ENCODE measurements around the gene DNMBP.

Gene DNMBP

GRCh38 chr10:100008708-100009282, 952 bp downstream of the DNMBP start:
- TF ChIP-seq POLR2AphosphoS5 (IDR thresholded peaks at IDR 0.05; ENCODE audit: low read depth, low read length): no peak
- no peak for TF ChIP-seq SIN3A (IDR thresholded peaks at IDR 0.05; ENCODE audit: borderline replicate concordance, insufficient read depth, low read length)
- TF ChIP-seq REST (IDR thresholded peaks at IDR 0.05; ENCODE audit: insufficient read depth in 1 of 2, low read depth in 2 of 2, low read length in 2 of 2): no peak
- no peak for TF ChIP-seq FOXP2 (optimal IDR thresholded peaks at IDR 0.05; ENCODE audit: borderline replicate concordance, extremely low read depth, extremely low read length, insufficient read depth)
- TF ChIP-seq TAF1 (IDR thresholded peaks at IDR 0.05; ENCODE audit: borderline replicate concordance, insufficient read depth, low read length): no peak

GRCh38 chr10:100008142-100008522, 1.6 kb downstream of the DNMBP start:
- TF ChIP-seq REST (IDR thresholded peaks at IDR 0.05; ENCODE audit: insufficient read depth in 1 of 2, low read depth in 2 of 2, low read length in 2 of 2) (no peak), FOXP2 (optimal IDR thresholded peaks at IDR 0.05; ENCODE audit: borderline replicate concordance, extremely low read depth, extremely low read length, insufficient read depth) (no peak), TAF1 (IDR thresholded peaks at IDR 0.05; ENCODE audit: borderline replicate concordance, insufficient read depth, low read length) (no peak), POLR2AphosphoS5 (IDR thresholded peaks at IDR 0.05; ENCODE audit: low read depth, low read length) (no peak), SIN3A (IDR thresholded peaks at IDR 0.05; ENCODE audit: borderline replicate concordance, insufficient read depth, low read length) (no peak)

GRCh38 chr10:100007231-100008141, 2.3 kb downstream of the DNMBP start:
- TF ChIP-seq SIN3A (IDR thresholded peaks at IDR 0.05; ENCODE audit: borderline replicate concordance, insufficient read depth, low read length): no peak
- no peak for TF ChIP-seq TAF1 (IDR thresholded peaks at IDR 0.05; ENCODE audit: borderline replicate concordance, insufficient read depth, low read length)
- no peak for TF ChIP-seq REST (IDR thresholded peaks at IDR 0.05; ENCODE audit: insufficient read depth in 1 of 2, low read depth in 2 of 2, low read length in 2 of 2)
- no peak for TF ChIP-seq FOXP2 (optimal IDR thresholded peaks at IDR 0.05; ENCODE audit: borderline replicate concordance, extremely low read depth, extremely low read length, insufficient read depth)
- TF ChIP-seq POLR2AphosphoS5 (IDR thresholded peaks at IDR 0.05; ENCODE audit: low read depth, low read length): no peak

GRCh38 chr10:100006243-100006886, 3.4 kb downstream of the DNMBP start:
- TF ChIP-seq SIN3A (IDR thresholded peaks at IDR 0.05; ENCODE audit: borderline replicate concordance, insufficient read depth, low read length) (no peak; the same call in 1 of the 2 replicates), FOXP2 (optimal IDR thresholded peaks at IDR 0.05; ENCODE audit: borderline replicate concordance, extremely low read depth, extremely low read length, insufficient read depth) (no peak), POLR2AphosphoS5 (IDR thresholded peaks at IDR 0.05; ENCODE audit: low read depth, low read length) (no peak), TAF1 (IDR thresholded peaks at IDR 0.05; ENCODE audit: borderline replicate concordance, insufficient read depth, low read length) (no peak)

- TF ChIP-seq TAF1 (IDR thresholded peaks at IDR 0.05; ENCODE audit: borderline replicate concordance, insufficient read depth, low read length): no peak
- TF ChIP-seq SIN3A (IDR thresholded peaks at IDR 0.05; ENCODE audit: borderline replicate concordance, insufficient read depth, low read length): no peak
- no peak for TF ChIP-seq POLR2AphosphoS5 (IDR thresholded peaks at IDR 0.05; ENCODE audit: low read depth, low read length)
- TF ChIP-seq FOXP2 (optimal IDR thresholded peaks at IDR 0.05; ENCODE audit: borderline replicate concordance, extremely low read depth, extremely low read length, insufficient read depth): no peak
- no peak for TF ChIP-seq REST (IDR thresholded peaks at IDR 0.05; ENCODE audit: insufficient read depth in 1 of 2, low read depth in 2 of 2, low read length in 2 of 2)
These were observed 4.8 kb downstream of the DNMBP start for GRCh38 chr10:100004805-100005510.

Measured in PFSK-1 (cell line).